ENCODE data around the gene ANKS1B.

Gene ANKS1B

GRCh38 chr12:99234702-99235101 lies 750.0 kb downstream of the ANKS1B start:
- Histone ChIP-seq H3K4me1 (no peaks in the 10 kb centered on the region), H3K36me3 (no peaks in the 10 kb centered on the region), H3K4me3 (ENCODE audit: low read depth, low read length) (no peak overlapping the region), H3K27me3 (no peaks in the 10 kb centered on the region), H3K9me3 (no peaks in the 10 kb centered on the region)
- DNase-seq: no peak
- TF ChIP-seq, protein P1, sequence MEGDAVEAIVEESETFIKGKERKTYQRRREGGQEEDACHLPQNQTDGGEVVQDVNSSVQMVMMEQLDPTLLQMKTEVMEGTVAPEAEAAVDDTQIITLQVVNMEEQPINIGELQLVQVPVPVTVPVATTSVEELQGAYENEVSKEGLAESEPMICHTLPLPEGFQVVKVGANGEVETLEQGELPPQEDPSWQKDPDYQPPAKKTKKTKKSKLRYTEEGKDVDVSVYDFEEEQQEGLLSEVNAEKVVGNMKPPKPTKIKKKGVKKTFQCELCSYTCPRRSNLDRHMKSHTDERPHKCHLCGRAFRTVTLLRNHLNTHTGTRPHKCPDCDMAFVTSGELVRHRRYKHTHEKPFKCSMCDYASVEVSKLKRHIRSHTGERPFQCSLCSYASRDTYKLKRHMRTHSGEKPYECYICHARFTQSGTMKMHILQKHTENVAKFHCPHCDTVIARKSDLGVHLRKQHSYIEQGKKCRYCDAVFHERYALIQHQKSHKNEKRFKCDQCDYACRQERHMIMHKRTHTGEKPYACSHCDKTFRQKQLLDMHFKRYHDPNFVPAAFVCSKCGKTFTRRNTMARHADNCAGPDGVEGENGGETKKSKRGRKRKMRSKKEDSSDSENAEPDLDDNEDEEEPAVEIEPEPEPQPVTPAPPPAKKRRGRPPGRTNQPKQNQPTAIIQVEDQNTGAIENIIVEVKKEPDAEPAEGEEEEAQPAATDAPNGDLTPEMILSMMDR (IDR thresholded peaks at IDR 0.05; ENCODE audit: low read depth, low read length): no peak

GRCh38 chr12:99232324-99232723 lies 752.4 kb downstream of the ANKS1B start:
- no peak overlapping the region for H3K4me3 ChIP-seq (ENCODE audit: low read depth, low read length)
- no peaks in the 10 kb centered on the region for H3K27me3 ChIP-seq
- no peak for DNase-seq
- H3K9me3 ChIP-seq: no peaks in the 10 kb centered on the region
- H3K36me3 ChIP-seq: no peaks in the 10 kb centered on the region
- TF ChIP-seq, protein P1 (IDR thresholded peaks at IDR 0.05; ENCODE audit: low read depth, low read length): no peak
- no peaks in the 10 kb centered on the region for H3K4me1 ChIP-seq

DNA sequence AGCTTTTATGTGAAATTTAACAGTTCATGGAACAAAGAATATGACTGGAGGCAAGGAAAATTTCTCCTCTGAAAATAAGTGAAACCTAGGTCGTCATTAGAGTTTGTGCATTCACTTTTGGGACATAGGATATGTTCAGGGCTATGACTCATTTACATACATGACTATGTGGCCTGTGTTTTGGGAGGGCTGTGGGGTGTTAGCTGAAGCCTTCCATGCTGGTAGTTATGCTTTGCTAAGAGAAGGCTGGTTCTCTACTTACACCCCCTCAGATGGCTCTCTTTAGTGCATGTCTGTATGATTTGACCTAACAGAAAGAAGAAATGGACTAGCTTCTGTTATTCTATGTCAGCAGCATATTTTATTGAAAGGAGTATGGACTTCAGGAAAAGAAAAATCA lies 753.7 kb downstream of the ANKS1B start:
- DNase-seq: no peak
- H3K4me3 ChIP-seq (ENCODE audit: low read depth, low read length): no peak overlapping the region
- no peaks in the 10 kb centered on the region for H3K27me3 ChIP-seq
- H3K36me3 ChIP-seq: no peaks in the 10 kb centered on the region
- no peaks in the 10 kb centered on the region for H3K9me3 ChIP-seq
- H3K4me1 ChIP-seq: no peaks in the 10 kb centered on the region
- TF ChIP-seq, protein P1 (IDR thresholded peaks at IDR 0.05; ENCODE audit: low read depth, low read length): no peak

GRCh38 chr12:99224237-99224636 lies 760.5 kb downstream of the ANKS1B start:
- DNase-seq: no peak

GRCh38 chr12:99223579-99223978 lies 761.2 kb downstream of the ANKS1B start:
- H3K4me1 ChIP-seq: no peaks in the 10 kb centered on the region
- DNase-seq: no peak
- no peaks in the 10 kb centered on the region for H3K36me3 ChIP-seq
- no peaks in the 10 kb centered on the region for H3K27me3 ChIP-seq
- H3K9me3 ChIP-seq: no peaks in the 10 kb centered on the region
- H3K4me3 ChIP-seq (ENCODE audit: low read depth, low read length): no peak overlapping the region
- TF ChIP-seq, protein P1 (IDR thresholded peaks at IDR 0.05; ENCODE audit: low read depth, low read length): no peak

More at GRCh38 chr12:99224237-99224636, 760.5 kb downstream of the ANKS1B start:
- Histone ChIP-seq H3K9me3 (no peaks in the 10 kb centered on the region), H3K36me3 (no peaks in the 10 kb centered on the region), H3K4me1 (no peaks in the 10 kb centered on the region), H3K27me3 (no peaks in the 10 kb centered on the region), H3K4me3 (ENCODE audit: low read depth, low read length) (no peak overlapping the region)
- TF ChIP-seq, protein P1 (IDR thresholded peaks at IDR 0.05; ENCODE audit: low read depth, low read length): no peak

DNA sequence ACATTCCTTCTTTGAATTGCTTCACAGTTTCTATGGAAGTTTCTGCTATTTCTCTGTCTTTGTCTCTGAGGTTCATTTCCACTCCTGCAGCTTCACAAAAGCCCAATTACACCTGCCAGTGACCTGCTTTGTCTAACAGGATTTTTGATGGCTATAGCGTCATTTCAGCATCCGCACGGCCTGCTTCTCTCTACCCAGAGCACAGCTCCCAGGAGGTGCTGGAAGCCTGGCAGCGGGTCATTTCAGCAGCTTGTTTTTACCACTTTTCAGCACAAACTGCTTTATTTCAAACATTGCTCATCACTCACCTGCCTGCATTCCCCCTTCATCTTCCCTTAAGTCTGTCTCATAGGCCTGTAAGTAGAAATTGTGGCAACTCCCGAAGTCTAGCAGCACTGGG lies 771.7 kb downstream of the ANKS1B start:
- Histone ChIP-seq H3K27me3 (no peaks in the 10 kb centered on the region; the same call in 1 of the 2 replicates), H3K9me3 (no peaks in the 10 kb centered on the region; the same call in 1 of the 2 replicates), H3K4me1 (no peaks in the 10 kb centered on the region), H3K4me3 (ENCODE audit: low read depth, low read length) (no peak overlapping the region), H3K36me3 (no peaks in the 10 kb centered on the region)
- no peak for DNase-seq
- TF ChIP-seq, protein P1 (IDR thresholded peaks at IDR 0.05; ENCODE audit: low read depth, low read length): no peak
